K562 (cell line): ENCODE results near the gene HFE. TPM values are rescaled to one million over a fixed set of nuclear protein-coding genes. Genes with fewer than 3 reads are reported as not detected.

Experiments used
- ATAC-seq: fragments of 200-7000 bp; cut with Tn5 transposase; 3 replicates; pipeline ENCODE4 v1.9.1; 2020; ENCODE audit warnings: moderate library complexity
- BruUV-seq: library from RNA; stranded (reverse); fragments of 400-500 nt; replicated peaks from 2 replicates; lab custom pipeline; 2021; lab: Mats Ljungman, UMichigan
- CTCF ChIA-PET: fragments of 300-600 bp; formaldehyde crosslinking; extraction: SDS; loops from one replicate; lab custom pipeline; 2021; ENCODE audit warnings: low intra/inter-chr PET ratio; lab: Yijun Ruan, JAX
- POLR2A ChIA-PET: fragments of 300-600, 350-650 bp; sonication (Branson Sonifier 250); formaldehyde crosslinking; extraction: SDS; loops from one replicate; lab custom pipeline; 2021; ENCODE audit warnings: antibody characterized with exemption, inconsistent platforms; lab: Yijun Ruan, JAX
- DNase-seq, 4 experiments: peaks; one replicate each; pipeline versions ENCODE4 v3.0.0 to v3.0.0-alpha.2; 2011 to 2018; ENCODE audit warnings: low spot score in 3 of 4, mixed read lengths in 3 of 4; ENCODE audit errors: extremely low read depth in 1 of 4
- FAIRE-seq: peaks from 2 replicates; lab custom pipeline; 2011; peaks lifted over from hg19 to GRCh38; lab: Jason Lieb, UNC
- H2AFZ ChIP-seq: 2 replicates; pipeline ENCODE4 v1.6.0; 2011; ENCODE audit warnings: low read depth, low read length, control low read depth, inconsistent platforms
- H3K27ac ChIP-seq: fragments of 200-600 bp; 3 replicates; pipeline ENCODE4 v1.8.0; 2011; ENCODE audit warnings: low read depth, mild to moderate bottlenecking, control low read depth, inconsistent platforms, low read length, moderate library complexity, mixed read lengths; ENCODE audit errors: extremely low read depth
- H3K27me3 ChIP-seq, 2 experiments: fragments of 300-600 bp in 1 of 2; 2 replicates in 1 of 2; 3 replicates in 1 of 2; pipeline versions ENCODE4 v1.6.0 to v1.8.0; 2011; ENCODE audit warnings: inconsistent platforms in 2 of 2, low read length in 2 of 2, mild to moderate bottlenecking in 1 of 2, mixed read lengths in 1 of 2, moderate library complexity in 1 of 2; ENCODE audit not compliant: control insufficient read depth in 2 of 2, insufficient read depth in 2 of 2
- H3K36me3 ChIP-seq: fragments of 300-600 bp; 3 replicates; pipeline ENCODE4 v1.8.0; 2011; ENCODE audit warnings: mild to moderate bottlenecking, low read length, inconsistent platforms; ENCODE audit not compliant: control insufficient read depth, insufficient read depth
- H3K4me1 ChIP-seq, 2 experiments: fragments of 200-600 bp in 1 of 2; replicated peaks in 1 of 2; 2 replicates in 1 of 2; 3 replicates in 1 of 2; pipeline versions ENCODE4 v1.5.1 to v1.8.0; 2011; ENCODE audit warnings: inconsistent platforms in 2 of 2, low read length in 2 of 2, mild to moderate bottlenecking in 1 of 2, mixed read lengths in 1 of 2, moderate library complexity in 1 of 2; ENCODE audit not compliant: control insufficient read depth in 2 of 2, insufficient read depth in 2 of 2
- H3K4me2 ChIP-seq: 2 replicates; pipeline ENCODE4 v1.6.1; 2011; ENCODE audit warnings: low read length, control low read depth, inconsistent platforms, mixed read lengths; ENCODE audit not compliant: insufficient read depth
- H3K4me3 ChIP-seq: fragments of 200-600 bp; sonication (generic), shearing (Covaris generic); 2 replicates; pipeline ENCODE4 v1.5.1; 2016; ENCODE audit warnings: control low read depth, inconsistent platforms
- H3K79me2 ChIP-seq: fragments of 200-600 bp; 3 replicates; pipeline ENCODE4 v1.8.0; 2011; ENCODE audit warnings: low read length, inconsistent platforms; ENCODE audit not compliant: control insufficient read depth, insufficient read depth
- H3K9ac ChIP-seq, 2 experiments: 2 replicates each; pipeline versions ENCODE4 v1.6.0 to v1.6.1; 2011; ENCODE audit warnings: low read depth in 2 of 2, low read length in 2 of 2, control low read depth in 1 of 2, inconsistent platforms in 1 of 2, mild to moderate bottlenecking in 1 of 2, mixed read lengths in 1 of 2; ENCODE audit not compliant: insufficient read depth in 1 of 2
- H3K9me1 ChIP-seq: one replicate; pipeline ENCODE4 v1.6.0; 2011; ENCODE audit warnings: inconsistent platforms, mild to moderate bottlenecking, low read length, moderate library complexity; ENCODE audit not compliant: control insufficient read depth, insufficient read depth
- H3K9me3 ChIP-seq: replicated peaks from 2 replicates; pipeline ENCODE4 v1.5.1; 2011; ENCODE audit warnings: low read depth, low read length, inconsistent platforms; ENCODE audit not compliant: control insufficient read depth, insufficient read depth
- H4K20me1 ChIP-seq: replicated peaks from 2 replicates; pipeline ENCODE4 v1.6.1; 2011; ENCODE audit warnings: low read length, inconsistent platforms, mixed read lengths; ENCODE audit not compliant: control insufficient read depth, insufficient read depth
- FOXP1 ChIP-seq: sonication (generic); formaldehyde crosslinking; IDR thresholded peaks from 2 replicates; pipeline ENCODE4 v1.8.0; 2022; ENCODE audit warnings: mild to moderate bottlenecking, missing genetic modification reagents
- HCFC1 ChIP-seq: IDR thresholded peaks from 2 replicates; pipeline ENCODE4 v1.6.1; 2012; ENCODE audit warnings: low read depth, low read length, improper control_type of control experiment
- MTF1 ChIP-seq: fragments of 250-450 bp; sonication (Bioruptor Pico); IDR thresholded peaks from 2 replicates; pipeline ENCODE4 v1.9.0; 2021; ENCODE audit warnings: moderate library complexity, mild to moderate bottlenecking, inconsistent platforms, borderline replicate concordance
- RBFOX2 ChIP-seq: fragments of 200-400 bp; formaldehyde crosslinking; IDR thresholded peaks from 2 replicates; pipeline ENCODE4 v1.6.1; 2017; ENCODE audit warnings: low read depth, mild to moderate bottlenecking, low read length, moderate library complexity
- SP1 ChIP-seq: sonication (generic); formaldehyde crosslinking; IDR thresholded peaks from 2 replicates; pipeline ENCODE4 v1.8.1; 2022; ENCODE audit warnings: mild to moderate bottlenecking, missing genetic modification reagents
- TRIM28 ChIP-seq: fragments of 450-650 bp; IDR thresholded peaks from 2 replicates; pipeline ENCODE4 v1.6.1; 2017
- ZBED1 ChIP-seq: IDR thresholded peaks from 2 replicates; pipeline ENCODE4 v1.6.1; 2014
- WGBS: fragments of 100-300 bp; shearing (Covaris generic); methylation state at CpG from one replicate; pipeline ENCODE4 v1.1.6; 2016; ENCODE audit warnings: low coverage, mixed read lengths; ENCODE audit not compliant: insufficient coverage; ENCODE audit errors: missing lambda C conversion rate; 5-methylcytosine and 5-hydroxymethylcytosine counted together
- in situ Hi-C: fragments of 300-500 bp; cut with MboI; formaldehyde crosslinking; loops from 4 replicates; pipeline ENCODE4 v1.15.0; 2018; ENCODE audit warnings: inconsistent platforms, mixed read lengths
- intact Hi-C: fragments of 100-400 bp; cut with micrococcal nuclease; formaldehyde crosslinking; loops from 2 replicates; pipeline ENCODE4 v1.14.2; 2022
- polyA plus RNA-seq, 8 experiments: library from polyadenylated mRNA; depleted of rRNA in 4 of 8; stranded (reverse) in 5 of 8; unstranded in 3 of 8; fragments of >200 nt; fragmentation: Nextera tagmentation in 2 of 8; fragmentation: Illumina TruSeq in 1 of 8; extraction: Ambion mirVana in 2 of 8; extraction: Trizol in 1 of 8; gene quantifications; 2 replicates each; pipeline versions ENCODE4 v1.2.1 to v1.2.3, GENCODE V29; 2011 to 2014; ENCODE audit warnings: inconsistent platforms in 1 of 8, missing spikeins in 1 of 8
- total RNA-seq, 7 experiments: library from RNA; depleted of rRNA in 6 of 7; stranded (reverse); fragments of >200 nt in 6 of 7; fragmentation: Illumina TruSeq in 2 of 7; extraction: Trizol in 2 of 7; gene quantifications; 2 replicates each; pipeline versions ENCODE4 v1.2.1 to v1.2.3, GENCODE V29; 2011 to 2021; ENCODE audit warnings: low replicate concordance in 1 of 7
- TF ChIP-seq, protein P1 (sequence below): sonication (generic); formaldehyde crosslinking; IDR thresholded peaks from 2 replicates; pipeline ENCODE4 v1.8.0; 2022; ENCODE audit warnings: missing genetic modification reagents, mild to moderate bottlenecking, borderline replicate concordance
- TF ChIP-seq, protein P2 (sequence below), 2 experiments: fragments of 450-650 bp in 1 of 2; IDR thresholded peaks; 2 replicates each; pipeline ENCODE4 v1.6.1; 2011 to 2017; ENCODE audit warnings: low read depth in 2 of 2, antibody characterized with exemption in 1 of 2, borderline replicate concordance in 1 of 2, low read length in 1 of 2, mild to moderate bottlenecking in 1 of 2, mixed read lengths in 1 of 2; ENCODE audit not compliant: control insufficient read depth in 1 of 2

HFE gene
- total and polyA plus RNA-seq, 9 of the 15 experiments (the other 6 are each of a cell fraction or from before 2014, with no cell fraction given) = 0.14 to 1.2 (median 0.76) TPM

DNA sequence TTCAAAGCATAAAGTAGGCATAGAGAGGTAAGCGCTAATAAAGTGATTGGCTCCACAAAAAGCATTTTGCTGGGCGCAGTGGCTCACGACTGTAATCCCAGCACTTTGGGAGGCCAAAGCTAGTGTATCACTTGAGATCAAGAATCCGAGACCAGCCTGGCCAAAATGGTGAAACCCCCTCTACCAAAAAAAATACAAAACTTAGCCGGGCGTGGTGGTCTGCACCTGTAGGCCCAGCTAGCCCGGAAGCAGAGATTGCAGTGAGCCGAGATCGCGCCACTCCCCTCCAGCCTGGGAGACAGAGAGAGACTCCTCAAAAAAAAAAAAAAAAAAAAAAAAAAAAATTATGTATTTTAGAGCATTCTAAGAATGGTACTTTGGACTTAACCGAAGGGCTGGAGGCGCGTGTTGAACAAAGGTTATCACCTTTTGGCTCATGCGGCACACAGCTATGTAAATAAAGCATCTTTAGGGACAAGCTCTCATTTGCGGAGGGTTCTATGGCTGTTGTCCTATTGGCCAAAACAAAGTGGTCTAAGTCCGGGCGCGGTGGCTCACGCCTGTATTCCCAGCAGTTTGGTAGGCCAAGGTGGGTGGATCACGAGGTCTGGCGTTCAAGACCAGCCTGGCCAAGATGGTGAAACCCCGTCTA lies 17.4 kb downstream of the HFE start:
- FAIRE-seq (no peak), DNase-seq (peak in 2 of 4 experiments; percentile 31 to 57), ATAC-seq (peak; percentile 21)
- ChIA-PET CTCF (interaction anchor here (0.9 to 1.0 kb wide), 2 partner anchors 18 to 36 kb away, joined by 3 to 6 read pairs; no protein-coding TSS in a partner anchor), POLR2A (interaction anchor here (0.5 to 5.7 kb wide), 39 partner anchors 8 to 1440 kb away, joined by 3 to 155 read pairs (median 6); partner anchors contain the start of gene HFE)
- peaks cover 3% of the 10 kb centered on the region; the same call in 1 of the 2 replicates for H3K9me3 ChIP-seq
- H3K27ac ChIP-seq = peak overlapping the region; percentile 92
- no peaks in the 10 kb centered on the region for H3K9me1 ChIP-seq
- WGBS = 43% methylated on average over 22 of the region's 22 CpGs
- H3K9ac ChIP-seq = peak overlapping the region; percentile 83 to 88
- H3K4me1 ChIP-seq = peaks cover 3 to 20% of the 10 kb centered on the region in 2 experiments; a peak in 3 of 5 replicates
- in situ Hi-C loops (loop anchor here (5.0 kb wide), 2 partner anchors 37 to 82 kb away; a partner anchor contains a TSS), intact Hi-C loops (no loop called here)
- H3K27me3 ChIP-seq = no peaks in the 10 kb centered on the region
- peak overlapping the region; percentile 83 for H3K4me2 ChIP-seq
- H3K4me3 ChIP-seq = peak overlapping the region; percentile 30
- H3K36me3 ChIP-seq = peaks cover 9% of the 10 kb centered on the region; the same call in 2 of the 3 replicates
- H3K79me2 ChIP-seq = peaks cover 5% of the 10 kb centered on the region; the same call in 1 of the 3 replicates
- no TSS peak for BruUV-seq
- H2AFZ ChIP-seq = peak overlapping the region; percentile 25; the same call in 1 of the 2 replicates
- H4K20me1 ChIP-seq = no peaks in the 10 kb centered on the region
- TF ChIP-seq, protein P1, sequence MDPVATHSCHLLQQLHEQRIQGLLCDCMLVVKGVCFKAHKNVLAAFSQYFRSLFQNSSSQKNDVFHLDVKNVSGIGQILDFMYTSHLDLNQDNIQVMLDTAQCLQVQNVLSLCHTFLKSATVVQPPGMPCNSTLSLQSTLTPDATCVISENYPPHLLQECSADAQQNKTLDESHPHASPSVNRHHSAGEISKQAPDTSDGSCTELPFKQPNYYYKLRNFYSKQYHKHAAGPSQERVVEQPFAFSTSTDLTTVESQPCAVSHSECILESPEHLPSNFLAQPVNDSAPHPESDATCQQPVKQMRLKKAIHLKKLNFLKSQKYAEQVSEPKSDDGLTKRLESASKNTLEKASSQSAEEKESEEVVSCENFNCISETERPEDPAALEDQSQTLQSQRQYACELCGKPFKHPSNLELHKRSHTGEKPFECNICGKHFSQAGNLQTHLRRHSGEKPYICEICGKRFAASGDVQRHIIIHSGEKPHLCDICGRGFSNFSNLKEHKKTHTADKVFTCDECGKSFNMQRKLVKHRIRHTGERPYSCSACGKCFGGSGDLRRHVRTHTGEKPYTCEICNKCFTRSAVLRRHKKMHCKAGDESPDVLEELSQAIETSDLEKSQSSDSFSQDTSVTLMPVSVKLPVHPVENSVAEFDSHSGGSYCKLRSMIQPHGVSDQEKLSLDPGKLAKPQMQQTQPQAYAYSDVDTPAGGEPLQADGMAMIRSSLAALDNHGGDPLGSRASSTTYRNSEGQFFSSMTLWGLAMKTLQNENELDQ (CRISPR knock-in tag) = no peak
- 0 out of 2 replicates have a peak, but pooled peaks have one; percentile 66 for TF ChIP-seq ZBED1
- 0 out of 2 replicates have a peak, but pooled peaks have one; percentile 19 for TF ChIP-seq SP1 (CRISPR knock-in tag)
- peak; percentile 37; the same call in 1 of the 2 replicates for TF ChIP-seq RBFOX2
- no peak for TF ChIP-seq HCFC1
- 0 out of 2 replicates have a peak, but pooled peaks have one; percentile 56 for TF ChIP-seq MTF1 (CRISPR knock-in tag)
- TF ChIP-seq, protein P2, sequence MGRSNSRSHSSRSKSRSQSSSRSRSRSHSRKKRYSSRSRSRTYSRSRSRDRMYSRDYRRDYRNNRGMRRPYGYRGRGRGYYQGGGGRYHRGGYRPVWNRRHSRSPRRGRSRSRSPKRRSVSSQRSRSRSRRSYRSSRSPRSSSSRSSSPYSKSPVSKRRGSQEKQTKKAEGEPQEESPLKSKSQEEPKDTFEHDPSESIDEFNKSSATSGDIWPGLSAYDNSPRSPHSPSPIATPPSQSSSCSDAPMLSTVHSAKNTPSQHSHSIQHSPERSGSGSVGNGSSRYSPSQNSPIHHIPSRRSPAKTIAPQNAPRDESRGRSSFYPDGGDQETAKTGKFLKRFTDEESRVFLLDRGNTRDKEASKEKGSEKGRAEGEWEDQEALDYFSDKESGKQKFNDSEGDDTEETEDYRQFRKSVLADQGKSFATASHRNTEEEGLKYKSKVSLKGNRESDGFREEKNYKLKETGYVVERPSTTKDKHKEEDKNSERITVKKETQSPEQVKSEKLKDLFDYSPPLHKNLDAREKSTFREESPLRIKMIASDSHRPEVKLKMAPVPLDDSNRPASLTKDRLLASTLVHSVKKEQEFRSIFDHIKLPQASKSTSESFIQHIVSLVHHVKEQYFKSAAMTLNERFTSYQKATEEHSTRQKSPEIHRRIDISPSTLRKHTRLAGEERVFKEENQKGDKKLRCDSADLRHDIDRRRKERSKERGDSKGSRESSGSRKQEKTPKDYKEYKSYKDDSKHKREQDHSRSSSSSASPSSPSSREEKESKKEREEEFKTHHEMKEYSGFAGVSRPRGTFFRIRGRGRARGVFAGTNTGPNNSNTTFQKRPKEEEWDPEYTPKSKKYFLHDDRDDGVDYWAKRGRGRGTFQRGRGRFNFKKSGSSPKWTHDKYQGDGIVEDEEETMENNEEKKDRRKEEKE (IDR thresholded peaks at IDR 0.05; ENCODE audit: borderline replicate concordance in 1 of 2, control insufficient read depth in 1 of 2, low read depth in 2 of 2, low read length in 1 of 2) = peak in 1 of 2 experiments; percentile 76; a peak in 2 of 4 replicates
- TF ChIP-seq FOXP1 (CRISPR knock-in tag) = no peak
- TF ChIP-seq TRIM28 = no peak
